WTC11 (cell line): ENCODE data around the gene TP53AIP1. TPM values are rescaled to one million over a fixed set of nuclear protein-coding genes. Genes with fewer than 3 reads are reported as not detected.

Experiments
- AFF4 ChIP-seq: sonication (generic); formaldehyde crosslinking; IDR thresholded peaks from 2 replicates; pipeline ENCODE4 v1.8.1; 2023; ENCODE audit warnings: mild to moderate bottlenecking, missing genetic modification reagents, borderline replicate concordance
- E2F5 ChIP-seq: sonication (generic); formaldehyde crosslinking; IDR thresholded peaks from 2 replicates; pipeline ENCODE4 v1.8.1; 2022; ENCODE audit warnings: mild to moderate bottlenecking, moderate library complexity, missing genetic modification reagents
- RELA ChIP-seq: sonication (generic); formaldehyde crosslinking; IDR thresholded peaks from 2 replicates; pipeline ENCODE4 v1.8.1; 2022; ENCODE audit warnings: missing genetic modification reagents, mild to moderate bottlenecking, borderline replicate concordance
- ZNF671 ChIP-seq: fragments of 250-450 bp; sonication (Bioruptor Pico); IDR thresholded peaks from 2 replicates; pipeline ENCODE4 v1.8.0; 2021; ENCODE audit warnings: mild to moderate bottlenecking
- total RNA-seq: library from RNA; stranded (reverse); gene quantifications from 3 replicates; pipeline ENCODE4 v1.2.3, GENCODE V29; 2021
- TF ChIP-seq, protein P1 (sequence below): sonication (generic); formaldehyde crosslinking; conservative IDR thresholded peaks from 2 replicates; pipeline ENCODE4 v1.8.1; 2022; ENCODE audit warnings: mild to moderate bottlenecking, missing genetic modification reagents

The TP53AIP1 gene
- total RNA-seq, 1 experiment from 2014 or later = 0.07 TPM

- TF ChIP-seq E2F5 (CRISPR knock-in tag) (no peak), ZNF671 (CRISPR knock-in tag) (no peak), AFF4 (no peak), RELA (CRISPR knock-in tag) (no peak)
- TF ChIP-seq, protein P1, sequence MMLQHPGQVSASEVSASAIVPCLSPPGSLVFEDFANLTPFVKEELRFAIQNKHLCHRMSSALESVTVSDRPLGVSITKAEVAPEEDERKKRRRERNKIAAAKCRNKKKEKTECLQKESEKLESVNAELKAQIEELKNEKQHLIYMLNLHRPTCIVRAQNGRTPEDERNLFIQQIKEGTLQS (CRISPR knock-in tag) = no peak
These were observed 56.1 kb downstream of the TP53AIP1 start (continued) for GRCh38 chr11:128886406-128887124.

Other genes with a start within 250 kb of the TP53AIP1 start
- 0.39 to 0.63 TPM (median 0.44 TPM) in 3 replicates for gene FLI1, start 248.8 kb downstream of the TP53AIP1 start, total RNA-seq
- gene KCNJ1, start 75.6 kb downstream of the TP53AIP1 start, total RNA-seq = 0.07 to 0.24 TPM (median 0.16 TPM) in 3 replicates
- 0.09 to 0.23 TPM (median 0.22 TPM) in 3 replicates for gene KCNJ5, start 51.5 kb downstream of the TP53AIP1 start, total RNA-seq
- gene ARHGAP32, start 249.5 kb upstream of the TP53AIP1 start, total RNA-seq = 22.6 to 25.6 TPM (median 25.3 TPM) in 3 replicates